Vagina (tissue), 2 donors: ENCODE measurements around the gene CFAP61.

Source experiments
- CTCF ChIP-seq, 3 experiments: fragments of 450-650 bp in 2 of 3; fragments of 200-600 bp in 1 of 3; sonication (generic) in 1 of 3; IDR thresholded peaks; one replicate each; pipeline ENCODE4 v1.5.1; 2017 to 2019; ENCODE audit warnings: antibody characterized with exemption in 3 of 3, mild to moderate bottlenecking in 2 of 3, moderate library complexity in 2 of 3
- POLR2A ChIP-seq, 2 donors: fragments of 450-650 bp; IDR thresholded peaks; one replicate each; pipeline ENCODE4 v1.6.1; 2017; ENCODE audit warnings: antibody characterized with exemption in 2 of 2, mild to moderate bottlenecking in 2 of 2, moderate library complexity in 2 of 2

- no peak for TF ChIP-seq CTCF (IDR thresholded peaks at IDR 0.05)
- TF ChIP-seq POLR2A (IDR thresholded peaks at IDR 0.05) = no peak
Observed at GRCh38 chr20:20130399-20130798, 78.1 kb downstream of the CFAP61 start.
